HEK293 (cell line): ENCODE data around the gene ITGB3.

ENCODE experiments used
- BCL11A ChIP-seq: fragments of 450-650 bp; formaldehyde crosslinking; IDR thresholded peaks from 2 replicates; pipeline ENCODE4 v1.5.1; 2016; ENCODE audit warnings: low read depth, missing biosample characterization, missing genetic modification characterization
- GLI4 ChIP-seq: fragments of 450-650 bp; formaldehyde crosslinking; IDR thresholded peaks from 2 replicates; pipeline ENCODE4 v1.5.1; 2016; ENCODE audit warnings: missing biosample characterization, missing genetic modification characterization
- KLF10 ChIP-seq: fragments of 450-650 bp; IDR thresholded peaks from 2 replicates; pipeline ENCODE4 v1.5.1; 2018; ENCODE audit warnings: missing biosample characterization, mild to moderate bottlenecking, missing genetic modification characterization
- OVOL3 ChIP-seq: fragments of 450-650 bp; formaldehyde crosslinking; IDR thresholded peaks from 2 replicates; pipeline ENCODE4 v1.5.1; 2016; ENCODE audit warnings: missing biosample characterization, missing genetic modification characterization
- YY2 ChIP-seq: fragments of 450-650 bp; formaldehyde crosslinking; IDR thresholded peaks from 2 replicates; pipeline ENCODE4 v1.5.1; 2016; ENCODE audit warnings: missing biosample characterization, missing genetic modification characterization
- ZNF16 ChIP-seq: fragments of 450-650 bp; formaldehyde crosslinking; IDR thresholded peaks from 2 replicates; pipeline ENCODE4 v1.5.1; 2016; ENCODE audit warnings: low read depth, missing biosample characterization, missing genetic modification characterization
- ZNF184 ChIP-seq: fragments of 450-650 bp; IDR thresholded peaks from 2 replicates; pipeline ENCODE4 v1.5.1; 2018; ENCODE audit warnings: missing biosample characterization, mild to moderate bottlenecking, missing genetic modification characterization
- ZNF202 ChIP-seq: fragments of 450-650 bp; formaldehyde crosslinking; IDR thresholded peaks from 2 replicates; pipeline ENCODE4 v1.5.1; 2016; ENCODE audit warnings: missing biosample characterization, missing genetic modification characterization, borderline replicate concordance
- ZNF23 ChIP-seq: fragments of 450-650 bp; formaldehyde crosslinking; IDR thresholded peaks from 2 replicates; pipeline ENCODE4 v1.5.1; 2016; ENCODE audit warnings: missing biosample characterization, missing genetic modification characterization, borderline replicate concordance
- ZNF266 ChIP-seq: fragments of 450-650 bp; formaldehyde crosslinking; IDR thresholded peaks from 2 replicates; pipeline ENCODE4 v1.5.1; 2016; ENCODE audit warnings: missing biosample characterization, missing genetic modification characterization, low read depth
- ZNF335 ChIP-seq: fragments of 450-650 bp; formaldehyde crosslinking; conservative IDR thresholded peaks from 2 replicates; pipeline ENCODE4 v1.5.1; 2016; ENCODE audit warnings: missing biosample characterization, missing genetic modification characterization
- ZNF350 ChIP-seq: fragments of 450-650 bp; formaldehyde crosslinking; IDR thresholded peaks from 2 replicates; pipeline ENCODE4 v1.5.0; 2017; ENCODE audit warnings: missing biosample characterization, mild to moderate bottlenecking, missing genetic modification characterization
- ZNF391 ChIP-seq: fragments of 450-650 bp; formaldehyde crosslinking; IDR thresholded peaks from 2 replicates; pipeline ENCODE4 v1.5.1; 2016; ENCODE audit warnings: low read depth, missing biosample characterization, missing genetic modification characterization, borderline replicate concordance
- ZNF433 ChIP-seq: fragments of 450-650 bp; formaldehyde crosslinking; IDR thresholded peaks from 2 replicates; pipeline ENCODE4 v1.5.1; 2016; ENCODE audit warnings: missing biosample characterization, missing genetic modification characterization, low read depth
- ZNF596 ChIP-seq: fragments of 450-650 bp; IDR thresholded peaks from 2 replicates; pipeline ENCODE4 v1.5.0; 2018; ENCODE audit warnings: missing biosample characterization, mild to moderate bottlenecking, missing genetic modification characterization, moderate library complexity
- ZNF621 ChIP-seq: fragments of 450-650 bp; formaldehyde crosslinking; IDR thresholded peaks from 2 replicates; pipeline ENCODE4 v1.5.1; 2017; ENCODE audit warnings: missing biosample characterization, missing genetic modification characterization
- ZSCAN16 ChIP-seq: fragments of 450-650 bp; formaldehyde crosslinking; IDR thresholded peaks from 2 replicates; pipeline ENCODE4 v1.5.1; 2016; ENCODE audit warnings: missing biosample characterization, missing genetic modification characterization
- TF ChIP-seq, protein P1 (sequence below): fragments of 450-650 bp; formaldehyde crosslinking; optimal IDR thresholded peaks from 2 replicates; pipeline ENCODE3; 2016; ENCODE audit warnings: missing biosample characterization, mild to moderate bottlenecking, missing genetic modification characterization
- TF ChIP-seq, protein P2 (sequence below): fragments of 450-650 bp; formaldehyde crosslinking; IDR thresholded peaks from 2 replicates; pipeline ENCODE4 v1.5.1; 2016; ENCODE audit warnings: missing biosample characterization, missing genetic modification characterization
- TF ChIP-seq, protein P3 (sequence below): fragments of 450-650 bp; formaldehyde crosslinking; IDR thresholded peaks from 2 replicates; pipeline ENCODE4 v1.5.1; 2016; ENCODE audit warnings: missing biosample characterization, missing genetic modification characterization
- TF ChIP-seq, protein P4 (sequence below): fragments of 450-650 bp; formaldehyde crosslinking; IDR thresholded peaks from 2 replicates; pipeline ENCODE4 v1.5.1; 2016; ENCODE audit warnings: missing biosample characterization, missing genetic modification characterization
- TF ChIP-seq, protein P5 (sequence below): fragments of 450-650 bp; formaldehyde crosslinking; IDR thresholded peaks from 2 replicates; pipeline ENCODE4 v1.5.1; 2017; ENCODE audit warnings: missing biosample characterization, missing genetic modification characterization
- TF ChIP-seq, protein P6 (sequence below): fragments of 450-650 bp; formaldehyde crosslinking; IDR thresholded peaks from 2 replicates; pipeline ENCODE4 v1.5.0; 2017; ENCODE audit warnings: missing biosample characterization, missing genetic modification characterization, borderline replicate concordance
- TF ChIP-seq, protein P7 (sequence below): fragments of 450-650 bp; formaldehyde crosslinking; IDR thresholded peaks from 2 replicates; pipeline ENCODE4 v1.5.1; 2017; ENCODE audit warnings: missing biosample characterization, mild to moderate bottlenecking, missing genetic modification characterization, moderate library complexity
- TF ChIP-seq, protein P8 (sequence below): fragments of 450-650 bp; formaldehyde crosslinking; IDR thresholded peaks from 2 replicates; pipeline ENCODE4 v1.5.1; 2016; ENCODE audit warnings: missing biosample characterization, missing genetic modification characterization

The ITGB3 gene

DNA sequence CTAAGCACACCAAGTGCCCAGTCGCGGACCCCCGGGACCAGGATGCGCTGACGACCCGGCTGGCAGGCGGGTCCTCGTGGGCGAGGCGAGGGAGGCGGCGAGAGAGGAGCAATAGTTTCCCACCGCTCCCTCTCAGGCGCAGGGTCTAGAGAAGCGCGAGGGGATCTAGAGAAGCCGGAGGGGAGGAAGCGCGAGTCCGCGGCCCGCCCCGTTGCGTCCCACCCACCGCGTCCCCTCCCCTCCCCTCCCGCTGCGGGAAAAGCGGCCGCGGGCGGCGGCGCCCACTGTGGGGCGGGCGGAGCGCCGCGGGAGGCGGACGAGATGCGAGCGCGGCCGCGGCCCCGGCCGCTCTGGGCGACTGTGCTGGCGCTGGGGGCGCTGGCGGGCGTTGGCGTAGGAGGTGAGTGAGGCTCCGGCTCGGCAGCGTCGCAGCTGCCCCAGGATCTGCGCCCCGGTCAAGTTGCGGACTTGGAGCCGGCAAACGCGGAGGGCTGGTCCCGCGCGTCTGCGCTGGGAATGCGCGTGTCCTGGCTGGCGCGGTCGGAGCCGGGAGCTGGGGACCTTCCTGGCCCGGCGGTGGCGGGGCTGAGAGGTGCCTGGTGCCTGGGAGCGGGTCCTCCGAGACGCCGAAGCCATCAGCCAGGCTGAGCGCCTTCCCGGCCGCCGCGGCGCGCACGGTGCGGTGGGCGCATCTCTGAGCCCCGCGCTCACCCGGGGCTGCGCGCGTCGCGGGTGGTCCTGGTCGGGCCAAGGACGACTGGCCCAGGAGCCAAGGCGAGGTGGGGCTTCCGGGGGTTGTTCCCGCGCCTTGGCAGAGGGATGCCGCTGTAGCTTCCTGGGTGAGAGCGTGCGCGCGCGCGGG is at the start of gene ITGB3 (continued):
- TF ChIP-seq, protein P1, sequence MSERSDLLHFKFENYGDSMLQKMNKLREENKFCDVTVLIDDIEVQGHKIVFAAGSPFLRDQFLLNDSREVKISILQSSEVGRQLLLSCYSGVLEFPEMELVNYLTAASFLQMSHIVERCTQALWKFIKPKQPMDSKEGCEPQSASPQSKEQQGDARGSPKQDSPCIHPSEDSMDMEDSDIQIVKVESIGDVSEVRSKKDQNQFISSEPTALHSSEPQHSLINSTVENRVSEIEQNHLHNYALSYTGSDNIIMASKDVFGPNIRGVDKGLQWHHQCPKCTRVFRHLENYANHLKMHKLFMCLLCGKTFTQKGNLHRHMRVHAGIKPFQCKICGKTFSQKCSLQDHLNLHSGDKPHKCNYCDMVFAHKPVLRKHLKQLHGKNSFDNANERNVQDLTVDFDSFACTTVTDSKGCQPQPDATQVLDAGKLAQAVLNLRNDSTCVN (tag by site-specific recombination), result peak; percentile 97
- TF ChIP-seq, protein P2, sequence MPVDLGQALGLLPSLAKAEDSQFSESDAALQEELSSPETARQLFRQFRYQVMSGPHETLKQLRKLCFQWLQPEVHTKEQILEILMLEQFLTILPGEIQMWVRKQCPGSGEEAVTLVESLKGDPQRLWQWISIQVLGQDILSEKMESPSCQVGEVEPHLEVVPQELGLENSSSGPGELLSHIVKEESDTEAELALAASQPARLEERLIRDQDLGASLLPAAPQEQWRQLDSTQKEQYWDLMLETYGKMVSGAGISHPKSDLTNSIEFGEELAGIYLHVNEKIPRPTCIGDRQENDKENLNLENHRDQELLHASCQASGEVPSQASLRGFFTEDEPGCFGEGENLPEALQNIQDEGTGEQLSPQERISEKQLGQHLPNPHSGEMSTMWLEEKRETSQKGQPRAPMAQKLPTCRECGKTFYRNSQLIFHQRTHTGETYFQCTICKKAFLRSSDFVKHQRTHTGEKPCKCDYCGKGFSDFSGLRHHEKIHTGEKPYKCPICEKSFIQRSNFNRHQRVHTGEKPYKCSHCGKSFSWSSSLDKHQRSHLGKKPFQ (tag by site-specific recombination), result no peak
- TF ChIP-seq, protein P3, sequence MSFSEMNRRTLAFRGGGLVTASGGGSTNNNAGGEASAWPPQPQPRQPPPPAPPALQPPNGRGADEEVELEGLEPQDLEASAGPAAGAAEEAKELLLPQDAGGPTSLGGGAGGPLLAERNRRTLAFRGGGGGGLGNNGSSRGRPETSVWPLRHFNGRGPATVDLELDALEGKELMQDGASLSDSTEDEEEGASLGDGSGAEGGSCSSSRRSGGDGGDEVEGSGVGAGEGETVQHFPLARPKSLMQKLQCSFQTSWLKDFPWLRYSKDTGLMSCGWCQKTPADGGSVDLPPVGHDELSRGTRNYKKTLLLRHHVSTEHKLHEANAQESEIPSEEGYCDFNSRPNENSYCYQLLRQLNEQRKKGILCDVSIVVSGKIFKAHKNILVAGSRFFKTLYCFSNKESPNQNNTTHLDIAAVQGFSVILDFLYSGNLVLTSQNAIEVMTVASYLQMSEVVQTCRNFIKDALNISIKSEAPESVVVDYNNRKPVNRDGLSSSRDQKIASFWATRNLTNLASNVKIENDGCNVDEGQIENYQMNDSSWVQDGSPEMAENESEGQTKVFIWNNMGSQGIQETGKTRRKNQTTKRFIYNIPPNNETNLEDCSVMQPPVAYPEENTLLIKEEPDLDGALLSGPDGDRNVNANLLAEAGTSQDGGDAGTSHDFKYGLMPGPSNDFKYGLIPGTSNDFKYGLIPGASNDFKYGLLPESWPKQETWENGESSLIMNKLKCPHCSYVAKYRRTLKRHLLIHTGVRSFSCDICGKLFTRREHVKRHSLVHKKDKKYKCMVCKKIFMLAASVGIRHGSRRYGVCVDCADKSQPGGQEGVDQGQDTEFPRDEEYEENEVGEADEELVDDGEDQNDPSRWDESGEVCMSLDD (tag by site-specific recombination), result no peak
- TF ChIP-seq ZNF596 (tag by site-specific recombination) (no peak), ZNF23 (tag by site-specific recombination) (no peak), OVOL3 (no peak), ZNF335 (tag by site-specific recombination) (0 out of 2 replicates have a peak, but pooled peaks have one; percentile 62), BCL11A (no peak), ZNF16 (tag by site-specific recombination) (no peak), KLF10 (tag by site-specific recombination) (no peak), ZNF621 (tag by site-specific recombination) (no peak), ZNF266 (no peak), ZNF202 (tag by site-specific recombination) (no peak), GLI4 (no peak), ZNF350 (tag by site-specific recombination) (no peak), ZSCAN16 (tag by site-specific recombination) (no peak), YY2 (no peak), ZNF433 (tag by site-specific recombination) (no peak), ZNF391 (tag by site-specific recombination) (no peak), ZNF184 (no peak)
- TF ChIP-seq, protein P4, sequence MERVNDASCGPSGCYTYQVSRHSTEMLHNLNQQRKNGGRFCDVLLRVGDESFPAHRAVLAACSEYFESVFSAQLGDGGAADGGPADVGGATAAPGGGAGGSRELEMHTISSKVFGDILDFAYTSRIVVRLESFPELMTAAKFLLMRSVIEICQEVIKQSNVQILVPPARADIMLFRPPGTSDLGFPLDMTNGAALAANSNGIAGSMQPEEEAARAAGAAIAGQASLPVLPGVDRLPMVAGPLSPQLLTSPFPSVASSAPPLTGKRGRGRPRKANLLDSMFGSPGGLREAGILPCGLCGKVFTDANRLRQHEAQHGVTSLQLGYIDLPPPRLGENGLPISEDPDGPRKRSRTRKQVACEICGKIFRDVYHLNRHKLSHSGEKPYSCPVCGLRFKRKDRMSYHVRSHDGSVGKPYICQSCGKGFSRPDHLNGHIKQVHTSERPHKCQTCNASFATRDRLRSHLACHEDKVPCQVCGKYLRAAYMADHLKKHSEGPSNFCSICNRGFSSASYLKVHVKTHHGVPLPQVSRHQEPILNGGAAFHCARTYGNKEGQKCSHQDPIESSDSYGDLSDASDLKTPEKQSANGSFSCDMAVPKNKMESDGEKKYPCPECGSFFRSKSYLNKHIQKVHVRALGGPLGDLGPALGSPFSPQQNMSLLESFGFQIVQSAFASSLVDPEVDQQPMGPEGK (tag by site-specific recombination), result peak; percentile 58
- TF ChIP-seq, protein P5, sequence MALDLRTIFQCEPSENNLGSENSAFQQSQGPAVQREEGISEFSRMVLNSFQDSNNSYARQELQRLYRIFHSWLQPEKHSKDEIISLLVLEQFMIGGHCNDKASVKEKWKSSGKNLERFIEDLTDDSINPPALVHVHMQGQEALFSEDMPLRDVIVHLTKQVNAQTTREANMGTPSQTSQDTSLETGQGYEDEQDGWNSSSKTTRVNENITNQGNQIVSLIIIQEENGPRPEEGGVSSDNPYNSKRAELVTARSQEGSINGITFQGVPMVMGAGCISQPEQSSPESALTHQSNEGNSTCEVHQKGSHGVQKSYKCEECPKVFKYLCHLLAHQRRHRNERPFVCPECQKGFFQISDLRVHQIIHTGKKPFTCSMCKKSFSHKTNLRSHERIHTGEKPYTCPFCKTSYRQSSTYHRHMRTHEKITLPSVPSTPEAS (tag by site-specific recombination), result no peak
- TF ChIP-seq, protein P6, sequence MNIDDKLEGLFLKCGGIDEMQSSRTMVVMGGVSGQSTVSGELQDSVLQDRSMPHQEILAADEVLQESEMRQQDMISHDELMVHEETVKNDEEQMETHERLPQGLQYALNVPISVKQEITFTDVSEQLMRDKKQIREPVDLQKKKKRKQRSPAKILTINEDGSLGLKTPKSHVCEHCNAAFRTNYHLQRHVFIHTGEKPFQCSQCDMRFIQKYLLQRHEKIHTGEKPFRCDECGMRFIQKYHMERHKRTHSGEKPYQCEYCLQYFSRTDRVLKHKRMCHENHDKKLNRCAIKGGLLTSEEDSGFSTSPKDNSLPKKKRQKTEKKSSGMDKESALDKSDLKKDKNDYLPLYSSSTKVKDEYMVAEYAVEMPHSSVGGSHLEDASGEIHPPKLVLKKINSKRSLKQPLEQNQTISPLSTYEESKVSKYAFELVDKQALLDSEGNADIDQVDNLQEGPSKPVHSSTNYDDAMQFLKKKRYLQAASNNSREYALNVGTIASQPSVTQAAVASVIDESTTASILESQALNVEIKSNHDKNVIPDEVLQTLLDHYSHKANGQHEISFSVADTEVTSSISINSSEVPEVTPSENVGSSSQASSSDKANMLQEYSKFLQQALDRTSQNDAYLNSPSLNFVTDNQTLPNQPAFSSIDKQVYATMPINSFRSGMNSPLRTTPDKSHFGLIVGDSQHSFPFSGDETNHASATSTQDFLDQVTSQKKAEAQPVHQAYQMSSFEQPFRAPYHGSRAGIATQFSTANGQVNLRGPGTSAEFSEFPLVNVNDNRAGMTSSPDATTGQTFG (tag by site-specific recombination), result no peak
- TF ChIP-seq, protein P7, sequence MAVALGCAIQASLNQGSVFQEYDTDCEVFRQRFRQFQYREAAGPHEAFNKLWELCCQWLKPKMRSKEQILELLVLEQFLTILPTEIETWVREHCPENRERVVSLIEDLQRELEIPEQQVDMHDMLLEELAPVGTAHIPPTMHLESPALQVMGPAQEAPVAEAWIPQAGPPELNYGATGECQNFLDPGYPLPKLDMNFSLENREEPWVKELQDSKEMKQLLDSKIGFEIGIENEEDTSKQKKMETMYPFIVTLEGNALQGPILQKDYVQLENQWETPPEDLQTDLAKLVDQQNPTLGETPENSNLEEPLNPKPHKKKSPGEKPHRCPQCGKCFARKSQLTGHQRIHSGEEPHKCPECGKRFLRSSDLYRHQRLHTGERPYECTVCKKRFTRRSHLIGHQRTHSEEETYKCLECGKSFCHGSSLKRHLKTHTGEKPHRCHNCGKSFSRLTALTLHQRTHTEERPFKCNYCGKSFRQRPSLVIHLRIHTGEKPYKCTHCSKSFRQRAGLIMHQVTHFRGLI, result no peak
- TF ChIP-seq, protein P8, sequence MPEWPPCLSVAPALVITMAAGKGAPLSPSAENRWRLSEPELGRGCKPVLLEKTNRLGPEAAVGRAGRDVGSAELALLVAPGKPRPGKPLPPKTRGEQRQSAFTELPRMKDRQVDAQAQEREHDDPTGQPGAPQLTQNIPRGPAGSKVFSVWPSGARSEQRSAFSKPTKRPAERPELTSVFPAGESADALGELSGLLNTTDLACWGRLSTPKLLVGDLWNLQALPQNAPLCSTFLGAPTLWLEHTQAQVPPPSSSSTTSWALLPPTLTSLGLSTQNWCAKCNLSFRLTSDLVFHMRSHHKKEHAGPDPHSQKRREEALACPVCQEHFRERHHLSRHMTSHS (tag by site-specific recombination), result no peak
